ENCODE results near the gene AIFM3. TPM values are rescaled to one million over a fixed set of nuclear protein-coding genes. Genes with fewer than 3 reads are reported as not detected.

Gene AIFM3
- total RNA-seq, 1 experiment from 2014 or later: 7.4 TPM

DNA sequence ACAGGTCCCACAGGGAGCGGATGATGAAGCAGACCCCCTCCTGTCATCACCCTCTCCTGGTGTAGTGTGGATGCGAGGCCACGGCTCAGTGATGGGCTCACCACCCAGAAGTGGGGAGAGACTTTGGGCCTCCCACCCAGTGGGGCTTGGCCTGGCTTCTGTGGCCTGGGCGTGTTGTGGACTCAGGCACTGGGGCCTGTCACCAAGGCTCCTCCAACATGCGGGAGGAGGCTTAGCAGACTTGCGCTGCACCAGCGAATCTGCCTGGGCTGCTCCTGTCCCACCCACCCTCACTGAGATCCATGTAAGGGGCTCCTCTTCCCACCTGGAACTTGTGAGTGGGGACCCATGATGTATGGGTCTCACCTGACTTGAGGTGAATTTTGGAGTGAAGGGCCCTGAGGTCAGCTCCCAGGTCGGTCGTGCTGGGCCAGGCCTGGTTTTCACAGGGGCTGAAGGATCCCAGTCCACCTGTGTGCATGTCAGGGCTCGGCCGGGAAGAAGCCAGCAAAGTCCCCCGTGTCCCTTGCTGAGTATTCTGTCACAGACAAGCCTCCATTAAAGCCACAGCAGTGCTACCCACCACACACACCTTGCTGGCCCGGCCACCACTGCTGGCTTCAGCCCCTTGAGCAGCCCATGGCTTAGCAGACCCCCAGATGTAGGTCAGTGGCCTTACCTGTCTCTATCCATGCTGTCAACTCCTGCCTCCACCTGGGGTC lies 30.6 kb downstream of the AIFM3 start:
- Histone ChIP-seq H3K9me2 (ENCODE audit: insufficient read depth) (no peaks in the 10 kb centered on the region), H3K36me3 (ENCODE audit: low read depth) (no peaks in the 10 kb centered on the region), H3F3A (ENCODE audit: insufficient read depth, low read depth) (peaks cover 2% of the 10 kb centered on the region; the same call in 1 of the 2 replicates), H2AFZ (no peak overlapping the region), H3K79me2 (ENCODE audit: low read depth) (peaks cover 15% of the 10 kb centered on the region), H3K4me1 (replicated peaks; ENCODE audit: insufficient read depth) (no peaks in the 10 kb centered on the region), H3K27ac (no peak overlapping the region), H3K4me2 (no peak overlapping the region), H3K9me3 (ENCODE audit: insufficient read depth, low read depth) (no peaks in the 10 kb centered on the region), H3K4me3 (no peak overlapping the region), H4K20me1 (ENCODE audit: insufficient read depth) (no peaks in the 10 kb centered on the region), H3K27me3 (ENCODE audit: insufficient read depth, low read depth) (no peaks in the 10 kb centered on the region)
- intact Hi-C loops (cut with micrococcal nuclease; ENCODE audit: unreplicated experiment): no loop called here
- TF ChIP-seq, protein P1, sequence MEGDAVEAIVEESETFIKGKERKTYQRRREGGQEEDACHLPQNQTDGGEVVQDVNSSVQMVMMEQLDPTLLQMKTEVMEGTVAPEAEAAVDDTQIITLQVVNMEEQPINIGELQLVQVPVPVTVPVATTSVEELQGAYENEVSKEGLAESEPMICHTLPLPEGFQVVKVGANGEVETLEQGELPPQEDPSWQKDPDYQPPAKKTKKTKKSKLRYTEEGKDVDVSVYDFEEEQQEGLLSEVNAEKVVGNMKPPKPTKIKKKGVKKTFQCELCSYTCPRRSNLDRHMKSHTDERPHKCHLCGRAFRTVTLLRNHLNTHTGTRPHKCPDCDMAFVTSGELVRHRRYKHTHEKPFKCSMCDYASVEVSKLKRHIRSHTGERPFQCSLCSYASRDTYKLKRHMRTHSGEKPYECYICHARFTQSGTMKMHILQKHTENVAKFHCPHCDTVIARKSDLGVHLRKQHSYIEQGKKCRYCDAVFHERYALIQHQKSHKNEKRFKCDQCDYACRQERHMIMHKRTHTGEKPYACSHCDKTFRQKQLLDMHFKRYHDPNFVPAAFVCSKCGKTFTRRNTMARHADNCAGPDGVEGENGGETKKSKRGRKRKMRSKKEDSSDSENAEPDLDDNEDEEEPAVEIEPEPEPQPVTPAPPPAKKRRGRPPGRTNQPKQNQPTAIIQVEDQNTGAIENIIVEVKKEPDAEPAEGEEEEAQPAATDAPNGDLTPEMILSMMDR (conservative IDR thresholded peaks at IDR 0.05): no peak
- TF ChIP-seq EZH2 (IDR thresholded peaks at IDR 0.05; ENCODE audit: low read depth): no peak
- ChIA-PET CTCF (no interaction called here), POLR2A (ENCODE audit: unreplicated experiment) (no interaction called here)
- no peak for DNase-seq
- BruUV-seq (replicated peaks): no TSS peak

DNA sequence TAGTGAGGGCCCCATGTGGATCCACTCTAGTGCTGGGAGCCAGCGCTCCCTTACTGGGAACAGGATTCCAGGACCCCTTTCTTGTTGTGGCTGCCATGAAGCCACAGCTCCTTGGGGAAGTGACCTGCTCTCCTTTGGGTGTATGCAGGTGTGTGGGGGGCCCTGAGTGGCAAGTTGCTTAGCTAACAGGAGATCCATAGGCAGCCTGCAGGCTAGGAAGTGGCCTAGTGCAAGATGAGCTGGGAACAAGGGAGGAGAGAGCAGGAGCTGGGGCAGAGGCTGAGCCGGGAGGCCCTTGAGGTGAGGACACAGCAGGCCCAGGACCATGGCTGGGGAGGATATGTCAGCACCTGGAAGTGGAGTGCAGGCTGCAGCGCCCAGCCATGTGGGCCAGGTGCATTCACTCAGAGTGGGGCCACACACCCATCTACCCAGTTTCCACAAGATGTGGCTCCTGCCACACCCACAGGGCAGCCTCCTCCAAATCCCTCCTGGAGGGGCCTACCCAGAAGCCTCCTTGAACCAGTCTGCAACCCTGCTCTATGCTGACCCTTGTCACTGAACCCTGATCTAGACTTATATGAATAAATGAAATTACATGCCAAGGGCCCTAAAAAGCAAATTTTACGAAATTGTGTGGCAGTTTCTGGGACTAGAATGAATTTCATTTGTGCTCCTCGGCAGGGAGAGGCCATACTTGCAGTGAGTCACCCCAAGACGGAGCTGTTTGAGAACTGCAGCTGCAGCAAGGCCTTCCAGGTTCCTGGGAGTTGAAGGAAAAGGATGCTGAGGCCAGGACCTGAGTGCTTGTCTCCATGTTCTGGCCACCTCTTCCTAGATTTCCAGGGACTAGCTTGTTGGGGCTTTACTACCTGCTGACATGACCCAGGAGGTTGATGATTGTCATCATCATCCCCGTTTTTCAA lies 31.6 kb downstream of the AIFM3 start:
- H3K4me3 ChIP-seq: no peak overlapping the region
- H3K9me3 ChIP-seq (ENCODE audit: insufficient read depth, low read depth): no peaks in the 10 kb centered on the region
- BruUV-seq (replicated peaks): no TSS peak
- peaks cover 6% of the 10 kb centered on the region for H3K4me1 ChIP-seq (replicated peaks; ENCODE audit: insufficient read depth)
- no peaks in the 10 kb centered on the region for H4K20me1 ChIP-seq (ENCODE audit: insufficient read depth)
- ChIA-PET POLR2A (ENCODE audit: unreplicated experiment) (no interaction called here), CTCF (no interaction called here)
- TF ChIP-seq, protein P1 (conservative IDR thresholded peaks at IDR 0.05): no peak
- TF ChIP-seq EZH2 (IDR thresholded peaks at IDR 0.05; ENCODE audit: low read depth): no peak
- no peaks in the 10 kb centered on the region for H3K9me2 ChIP-seq (ENCODE audit: insufficient read depth)
- no peak overlapping the region for H3K27ac ChIP-seq
- H3K79me2 ChIP-seq (ENCODE audit: low read depth): peaks cover 24% of the 10 kb centered on the region
- no peaks in the 10 kb centered on the region for H3K36me3 ChIP-seq (ENCODE audit: low read depth)
- intact Hi-C loops (cut with micrococcal nuclease; ENCODE audit: unreplicated experiment): no loop called here
- H3K27me3 ChIP-seq (ENCODE audit: insufficient read depth, low read depth): no peaks in the 10 kb centered on the region
- H2AFZ ChIP-seq: no peak overlapping the region
- peaks cover 8% of the 10 kb centered on the region; the same call in 1 of the 2 replicates for H3F3A ChIP-seq (ENCODE audit: insufficient read depth, low read depth)
- no peak for DNase-seq
- H3K4me2 ChIP-seq: no peak overlapping the region

DNA sequence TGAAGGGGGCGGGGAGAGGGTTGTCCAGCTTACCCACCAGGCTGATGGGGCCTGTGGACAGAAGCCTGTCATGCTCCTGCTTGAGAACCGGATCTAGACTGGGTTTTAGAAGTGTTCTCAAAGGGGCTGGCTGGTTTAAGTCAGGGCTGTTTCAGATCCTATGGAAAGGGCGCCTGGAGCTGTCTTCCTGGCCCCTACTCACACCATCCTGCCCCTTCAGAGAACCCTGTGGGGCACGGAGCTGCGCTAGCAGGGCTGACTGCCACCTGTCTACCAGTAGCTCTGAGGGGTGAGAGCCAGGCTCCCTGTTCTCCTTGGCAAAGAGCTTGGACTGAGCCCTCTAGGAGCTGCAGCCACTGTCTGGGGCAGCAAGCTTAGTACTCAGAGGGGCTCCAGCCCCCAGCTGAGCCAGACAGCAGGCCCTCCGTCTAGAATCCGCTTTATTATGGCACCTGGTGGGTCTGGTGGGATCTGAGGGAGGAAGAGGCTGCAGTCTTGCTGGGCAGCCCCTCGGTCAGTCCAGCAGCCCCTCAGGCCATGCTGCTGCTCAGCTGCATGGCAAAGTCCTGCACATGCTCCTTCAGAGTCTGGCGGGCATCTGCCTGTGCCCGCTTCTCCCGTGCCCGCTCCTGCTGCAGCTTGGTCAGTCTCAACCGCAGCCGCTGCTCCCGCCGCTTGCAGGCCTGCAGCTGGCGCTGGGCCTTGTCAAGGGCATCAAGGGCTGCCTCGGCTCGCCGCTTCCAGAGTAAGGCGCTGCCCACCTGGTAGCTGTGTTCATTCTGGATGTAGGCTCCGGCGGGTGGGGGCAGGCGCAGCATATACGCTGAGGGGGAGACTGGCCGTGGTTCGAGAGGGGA lies 32.5 kb downstream of the AIFM3 start:
- no peak overlapping the region for H3K27ac ChIP-seq
- H3K9me3 ChIP-seq (ENCODE audit: insufficient read depth, low read depth): no peaks in the 10 kb centered on the region
- TF ChIP-seq, protein P1 (conservative IDR thresholded peaks at IDR 0.05): no peak
- no peak for TF ChIP-seq EZH2 (IDR thresholded peaks at IDR 0.05; ENCODE audit: low read depth)
- no peaks in the 10 kb centered on the region for H3K9me2 ChIP-seq (ENCODE audit: insufficient read depth)
- H3K4me2 ChIP-seq: no peak overlapping the region
- POLR2A ChIA-PET (ENCODE audit: unreplicated experiment): no interaction called here
- peaks cover 27% of the 10 kb centered on the region for H3K79me2 ChIP-seq (ENCODE audit: low read depth)
- H3K36me3 ChIP-seq (ENCODE audit: low read depth): no peaks in the 10 kb centered on the region
- peaks cover 8% of the 10 kb centered on the region; the same call in 1 of the 2 replicates for H3F3A ChIP-seq (ENCODE audit: insufficient read depth, low read depth)
- H2AFZ ChIP-seq: no peak overlapping the region
- H4K20me1 ChIP-seq (ENCODE audit: insufficient read depth): no peaks in the 10 kb centered on the region
- H3K4me1 ChIP-seq (replicated peaks; ENCODE audit: insufficient read depth): peaks cover 8% of the 10 kb centered on the region
- CTCF ChIA-PET: no interaction called here
- H3K4me3 ChIP-seq: no peak overlapping the region
- H3K27me3 ChIP-seq (ENCODE audit: insufficient read depth, low read depth): no peaks in the 10 kb centered on the region
- no peak for DNase-seq
- BruUV-seq (replicated peaks): no TSS peak
- intact Hi-C loops (cut with micrococcal nuclease; ENCODE audit: unreplicated experiment): loop anchor here (10.0 kb wide), 1 partner anchor 105 kb away; no protein-coding TSS in a partner anchor

Data from PC-9 (cell line).